ENCODE data around the gene ETV6.

The ETV6 gene

DNA sequence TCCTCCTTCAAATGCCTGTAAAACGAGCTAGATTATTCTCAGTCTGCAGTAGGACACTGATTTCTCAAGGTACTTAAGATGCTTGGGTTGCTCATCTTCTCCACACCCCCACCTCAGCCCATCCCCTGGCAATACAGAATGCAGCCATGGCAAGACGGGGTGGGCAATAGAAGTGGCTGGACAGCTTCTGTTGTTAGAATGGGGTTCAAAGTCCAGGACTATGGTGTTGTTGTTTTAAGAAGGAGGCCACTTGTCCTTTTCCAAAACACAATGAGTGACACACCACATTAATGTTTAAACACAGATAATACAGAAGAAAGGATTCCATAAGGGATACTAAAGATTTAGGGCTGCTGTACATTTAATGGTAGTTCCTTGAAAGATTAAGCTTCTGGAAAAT, 232.4 kb downstream of the ETV6 start:
- FAIRE-seq (no peak), DNase-seq (ENCODE audit: insufficient read length) (no peak)
- TF ChIP-seq POLR2AphosphoS5 (IDR thresholded peaks at IDR 0.05; ENCODE audit: low read depth, low read length) (no peak), TAF1 (IDR thresholded peaks at IDR 0.05; ENCODE audit: borderline replicate concordance, low read depth, low read length) (no peak), POLR2A (IDR thresholded peaks at IDR 0.05; ENCODE audit: low read depth, low read length) (no peak)

DNA sequence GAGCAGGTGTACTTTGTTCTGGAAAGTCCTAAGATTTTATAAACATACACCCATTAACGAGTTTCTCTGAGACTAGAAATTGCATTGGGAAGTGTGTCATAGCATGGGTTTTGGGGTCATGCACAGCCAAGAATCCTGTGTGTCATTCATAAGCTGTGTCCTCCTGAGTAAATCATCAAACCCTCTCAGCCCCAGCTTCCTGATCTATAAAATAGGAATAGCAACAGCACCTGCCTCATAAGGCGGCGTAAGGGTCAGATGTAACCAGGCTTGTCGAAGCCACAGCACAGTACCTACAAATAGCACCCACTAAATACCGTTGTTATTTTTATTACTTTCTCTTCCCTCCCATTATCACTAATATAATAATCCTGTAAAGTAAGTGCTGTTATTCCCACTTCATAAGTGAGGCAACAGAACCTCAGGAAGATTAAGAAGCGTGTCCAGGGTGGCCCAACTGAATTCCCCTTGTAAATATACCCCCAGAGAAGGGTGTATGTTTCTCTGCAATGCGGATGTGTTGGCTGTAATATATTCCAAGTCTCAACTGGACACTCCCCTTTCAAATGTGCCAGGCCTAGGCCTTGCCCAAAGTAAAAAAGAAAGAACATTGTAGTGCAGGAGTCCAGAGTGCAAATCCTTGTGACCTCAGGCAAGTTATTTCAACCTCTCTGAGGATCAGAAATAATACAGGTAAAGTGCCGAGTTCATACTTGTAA, 233.0 kb downstream of the ETV6 start:
- DNase-seq (ENCODE audit: insufficient read length), result no peak
- FAIRE-seq, result no peak
- no peak for TF ChIP-seq POLR2AphosphoS5 (IDR thresholded peaks at IDR 0.05; ENCODE audit: low read depth, low read length)
- TF ChIP-seq POLR2A (IDR thresholded peaks at IDR 0.05; ENCODE audit: low read depth, low read length), result no peak
- no peak for TF ChIP-seq TAF1 (IDR thresholded peaks at IDR 0.05; ENCODE audit: borderline replicate concordance, low read depth, low read length)

DNA sequence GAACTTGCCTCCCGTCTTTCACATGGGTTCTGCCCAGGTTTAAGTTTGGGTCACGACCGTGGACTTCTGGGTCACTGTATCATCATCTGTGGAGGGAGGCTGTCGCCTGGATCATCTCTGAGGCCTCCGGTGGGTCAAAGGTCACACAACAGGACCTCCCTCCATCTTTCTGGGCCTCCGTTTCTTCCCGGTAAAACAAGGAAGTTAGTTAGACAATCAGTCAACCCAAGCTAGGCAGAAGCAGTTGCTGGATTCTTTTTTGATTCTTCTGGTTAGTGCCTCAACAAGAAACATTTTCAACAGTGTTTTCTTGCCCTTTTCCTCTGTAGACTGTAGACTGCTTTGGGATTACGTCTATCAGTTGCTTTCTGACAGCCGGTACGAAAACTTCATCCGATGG, 234.6 kb downstream of the ETV6 start:
- FAIRE-seq (peak; percentile 21), DNase-seq (ENCODE audit: insufficient read length) (no peak)
- TF ChIP-seq POLR2A (IDR thresholded peaks at IDR 0.05; ENCODE audit: low read depth, low read length), result no peak
- no peak for TF ChIP-seq POLR2AphosphoS5 (IDR thresholded peaks at IDR 0.05; ENCODE audit: low read depth, low read length)
- no peak for TF ChIP-seq TAF1 (IDR thresholded peaks at IDR 0.05; ENCODE audit: borderline replicate concordance, low read depth, low read length)

DNA sequence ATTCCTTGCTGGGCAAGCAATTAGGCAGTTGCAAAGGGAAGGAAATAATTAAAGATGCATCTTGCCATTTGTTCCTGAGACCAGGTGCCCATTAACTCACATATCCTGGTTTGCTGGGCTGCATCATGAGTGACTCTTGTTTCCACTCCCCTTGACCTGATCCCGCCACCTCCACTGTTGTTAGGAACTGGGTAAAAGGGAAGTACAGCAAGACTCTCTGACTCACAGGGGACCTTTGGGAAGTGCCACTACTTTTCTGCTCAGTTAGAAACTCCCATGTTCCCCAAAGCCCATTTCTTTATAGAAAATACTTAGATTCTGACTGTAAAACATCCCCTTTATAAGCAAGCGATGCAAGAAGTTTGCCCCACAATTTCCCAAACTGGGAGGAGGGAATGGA, 235.2 kb downstream of the ETV6 start:
- TF ChIP-seq POLR2A (IDR thresholded peaks at IDR 0.05; ENCODE audit: low read depth, low read length) (no peak), POLR2AphosphoS5 (IDR thresholded peaks at IDR 0.05; ENCODE audit: low read depth, low read length) (no peak), TAF1 (IDR thresholded peaks at IDR 0.05; ENCODE audit: borderline replicate concordance, low read depth, low read length) (no peak)

DNA sequence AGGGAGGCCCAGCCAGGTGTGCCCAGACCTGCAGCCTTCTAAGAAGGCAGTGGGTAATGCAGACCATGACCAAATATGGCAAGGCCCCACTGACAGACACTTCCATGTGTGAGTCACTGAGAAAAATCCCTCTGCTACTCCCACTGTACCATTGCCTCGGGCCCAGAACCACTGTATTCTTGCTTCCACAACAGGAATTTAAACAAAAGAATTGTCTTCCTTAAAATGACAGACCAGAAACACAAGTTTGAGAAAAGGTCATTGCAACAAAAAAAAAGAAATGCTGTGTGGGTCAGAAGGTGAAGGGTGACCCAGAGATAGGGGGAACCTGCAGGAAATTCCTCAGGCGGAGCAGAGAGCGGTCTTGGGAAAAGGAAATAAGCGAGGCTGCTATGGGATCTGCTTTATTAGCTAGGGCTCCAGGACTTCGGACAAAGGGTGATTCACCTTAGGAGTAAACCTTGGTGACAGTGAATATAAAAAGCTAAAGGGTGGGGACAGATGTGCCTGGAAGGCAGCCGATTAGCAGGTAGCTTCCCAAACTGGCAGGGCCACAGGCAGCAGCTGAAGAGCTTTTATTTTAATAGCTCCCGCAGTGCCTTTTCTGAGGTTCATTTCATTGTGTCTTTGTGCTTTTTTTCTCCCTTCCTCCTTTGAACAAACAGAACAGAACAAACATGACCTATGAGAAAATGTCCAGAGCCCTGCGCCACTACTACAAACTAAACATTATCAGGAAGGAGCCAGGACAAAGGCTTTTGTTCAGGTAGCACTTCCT, 236.0 kb downstream of the ETV6 start:
- no peak for TF ChIP-seq POLR2AphosphoS5 (IDR thresholded peaks at IDR 0.05; ENCODE audit: low read depth, low read length)
- no peak for TF ChIP-seq POLR2A (IDR thresholded peaks at IDR 0.05; ENCODE audit: low read depth, low read length)
- TF ChIP-seq TAF1 (IDR thresholded peaks at IDR 0.05; ENCODE audit: borderline replicate concordance, low read depth, low read length), result no peak
- no peak for DNase-seq (ENCODE audit: insufficient read length)
- no peak for FAIRE-seq

More for the DNA sequence above, 235.2 kb downstream of the ETV6 start:
- FAIRE-seq, result no peak
- no peak for DNase-seq (ENCODE audit: insufficient read length)

DNA sequence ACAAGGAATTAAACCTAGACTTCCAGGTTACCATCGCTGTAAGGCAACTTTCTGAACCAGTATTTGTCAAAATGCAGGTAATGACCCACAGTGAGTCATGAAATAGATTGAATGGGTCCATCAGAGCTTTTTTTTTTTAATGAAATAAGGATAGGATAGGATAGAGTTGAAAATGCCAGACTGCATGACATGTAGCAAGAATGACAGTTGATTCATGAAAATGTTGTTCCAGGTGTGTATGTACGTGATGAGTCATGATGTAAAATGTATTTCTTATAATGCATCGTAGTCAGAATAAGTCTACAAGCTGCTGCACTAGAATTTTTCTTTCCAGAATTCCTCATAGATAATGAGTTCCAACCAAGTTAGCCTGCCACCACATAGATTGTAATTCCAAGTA, 236.9 kb downstream of the ETV6 start:
- no peak for FAIRE-seq
- no peak for DNase-seq (ENCODE audit: insufficient read length)
- TF ChIP-seq TAF1 (IDR thresholded peaks at IDR 0.05; ENCODE audit: borderline replicate concordance, low read depth, low read length) (no peak), POLR2A (IDR thresholded peaks at IDR 0.05; ENCODE audit: low read depth, low read length) (no peak), POLR2AphosphoS5 (IDR thresholded peaks at IDR 0.05; ENCODE audit: low read depth, low read length) (no peak)

DNA sequence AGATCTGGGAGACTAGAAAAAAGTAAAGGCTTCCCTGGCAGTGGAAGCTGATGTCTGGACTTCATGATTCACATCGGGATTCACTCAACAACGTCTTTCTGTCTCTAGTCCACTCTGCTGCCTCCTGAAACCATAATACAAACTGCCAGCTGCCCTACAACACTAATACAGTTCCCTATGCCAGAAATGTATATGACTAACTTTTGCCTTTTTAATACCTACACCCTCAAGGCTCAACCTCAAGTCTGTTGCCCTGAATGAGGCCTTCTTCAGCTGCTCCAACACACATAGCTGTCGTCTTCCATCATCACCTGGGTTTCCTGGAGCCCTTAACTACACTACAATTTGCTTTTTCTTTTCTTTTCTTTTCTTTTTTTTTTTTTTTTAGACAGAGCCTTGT, 238.6 kb downstream of the ETV6 start:
- no peak for FAIRE-seq
- TF ChIP-seq POLR2AphosphoS5 (IDR thresholded peaks at IDR 0.05; ENCODE audit: low read depth, low read length) (no peak), TAF1 (IDR thresholded peaks at IDR 0.05; ENCODE audit: borderline replicate concordance, low read depth, low read length) (no peak), POLR2A (IDR thresholded peaks at IDR 0.05; ENCODE audit: low read depth, low read length) (no peak)

DNA sequence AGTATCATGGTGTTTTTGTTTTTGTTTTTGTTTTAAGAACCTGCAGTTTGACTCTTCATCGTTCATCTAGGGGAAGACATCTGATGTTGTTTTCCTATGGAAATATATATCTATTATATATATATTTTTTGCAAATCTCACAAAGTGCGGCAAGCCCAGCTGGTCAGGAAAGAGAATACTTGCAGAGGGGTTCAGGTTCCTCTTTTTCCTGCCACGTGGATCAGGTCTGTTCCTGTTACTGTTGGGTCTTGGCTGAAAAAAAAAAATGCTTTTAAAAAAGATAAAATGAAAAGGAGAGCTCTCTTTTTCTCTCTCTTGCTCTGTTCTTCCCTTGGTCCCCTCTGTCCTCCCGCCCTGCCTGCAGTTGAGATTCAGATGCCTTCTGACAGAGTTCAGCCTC, 241.9 kb downstream of the ETV6 start:
- no peak for FAIRE-seq
- TF ChIP-seq POLR2AphosphoS5 (IDR thresholded peaks at IDR 0.05; ENCODE audit: low read depth, low read length), result no peak
- no peak for TF ChIP-seq POLR2A (IDR thresholded peaks at IDR 0.05; ENCODE audit: low read depth, low read length)
- no peak for TF ChIP-seq TAF1 (IDR thresholded peaks at IDR 0.05; ENCODE audit: borderline replicate concordance, low read depth, low read length)
- no peak for DNase-seq (ENCODE audit: insufficient read length)

More for the DNA sequence above, 238.6 kb downstream of the ETV6 start:
- DNase-seq (ENCODE audit: insufficient read length), result no peak

DNA sequence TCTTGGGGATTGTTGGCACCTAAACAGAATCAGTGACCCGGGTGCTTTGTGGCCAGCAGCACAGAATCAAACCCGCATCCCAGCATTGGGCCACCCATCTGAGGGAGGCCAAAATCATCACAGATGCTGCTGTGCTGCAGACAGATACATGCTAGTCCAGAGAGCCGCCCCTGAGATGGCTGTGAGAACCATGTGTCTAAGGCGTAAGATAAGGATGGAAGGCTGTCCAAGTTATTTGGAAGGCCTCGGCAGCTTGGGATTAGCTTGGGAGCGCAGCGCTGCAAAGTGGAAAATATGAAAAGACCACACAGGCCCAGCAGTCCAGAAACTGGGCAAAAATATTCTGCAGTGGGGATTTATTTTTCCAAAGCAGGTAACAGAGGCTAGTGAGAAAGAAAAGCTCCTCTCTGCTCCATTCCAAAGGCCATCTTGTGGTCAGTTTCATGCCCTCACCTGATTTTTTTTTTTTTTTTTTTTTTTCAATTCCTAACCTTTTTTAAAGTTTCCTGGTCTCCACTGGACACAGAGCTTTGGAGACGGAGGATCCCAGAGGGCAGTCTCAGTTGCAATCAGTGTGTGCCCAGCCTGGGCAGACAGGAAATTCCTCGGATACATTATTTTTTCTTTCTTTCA, 242.4 kb downstream of the ETV6 start:
- FAIRE-seq, result no peak
- TF ChIP-seq TAF1 (IDR thresholded peaks at IDR 0.05; ENCODE audit: borderline replicate concordance, low read depth, low read length) (no peak), POLR2A (IDR thresholded peaks at IDR 0.05; ENCODE audit: low read depth, low read length) (no peak), POLR2AphosphoS5 (IDR thresholded peaks at IDR 0.05; ENCODE audit: low read depth, low read length) (no peak)

DNA sequence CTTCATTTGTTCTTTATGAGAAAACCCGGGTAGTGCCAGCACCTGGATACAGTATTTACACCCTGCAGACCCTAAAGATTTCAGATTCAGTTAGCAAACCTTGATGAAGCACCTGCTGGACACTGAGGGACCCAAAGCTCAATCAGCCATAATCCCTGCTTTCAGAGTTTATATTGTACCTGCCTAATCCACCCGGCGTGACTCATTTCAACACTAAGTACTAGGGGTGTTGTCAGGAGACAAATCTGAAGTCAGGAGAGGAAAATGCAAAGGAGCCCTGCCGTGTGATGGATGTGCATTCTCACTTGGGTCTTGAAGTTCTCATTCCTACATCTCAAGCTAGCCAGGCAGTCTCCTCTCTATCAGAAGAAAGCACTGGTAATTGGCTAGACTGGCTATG, 244.5 kb downstream of the ETV6 start:
- FAIRE-seq (no peak), DNase-seq (ENCODE audit: insufficient read length) (no peak)

More for the DNA sequence above, 242.4 kb downstream of the ETV6 start:
- DNase-seq (ENCODE audit: insufficient read length), result no peak

DNA sequence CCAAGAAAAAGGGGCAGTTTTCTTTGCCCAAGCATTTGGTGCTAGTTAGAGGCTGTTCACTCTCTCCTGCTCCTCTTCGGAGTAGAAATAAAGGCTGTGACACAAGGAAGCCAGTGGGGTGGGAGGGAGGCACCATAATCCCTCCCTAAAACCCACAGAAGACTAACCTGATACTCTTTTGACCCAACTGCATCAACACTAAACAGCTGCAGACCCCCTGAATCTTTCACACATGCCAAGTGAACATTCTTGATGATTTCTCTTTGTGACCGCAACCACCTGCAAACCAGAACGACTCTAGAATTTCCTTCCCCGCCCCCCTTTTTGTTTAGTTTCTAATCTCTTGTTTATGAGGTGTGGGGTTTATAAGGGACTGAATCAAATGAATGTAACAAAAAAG, 245.4 kb downstream of the ETV6 start:
- DNase-seq (ENCODE audit: insufficient read length) (no peak), FAIRE-seq (no peak)
- no peak for TF ChIP-seq POLR2A (IDR thresholded peaks at IDR 0.05; ENCODE audit: low read depth, low read length)
- TF ChIP-seq POLR2AphosphoS5 (IDR thresholded peaks at IDR 0.05; ENCODE audit: low read depth, low read length), result no peak
- TF ChIP-seq TAF1 (IDR thresholded peaks at IDR 0.05; ENCODE audit: borderline replicate concordance, low read depth, low read length), result no peak

More for the DNA sequence above, 244.5 kb downstream of the ETV6 start:
- TF ChIP-seq POLR2A (IDR thresholded peaks at IDR 0.05; ENCODE audit: low read depth, low read length), result no peak
- no peak for TF ChIP-seq TAF1 (IDR thresholded peaks at IDR 0.05; ENCODE audit: borderline replicate concordance, low read depth, low read length)

Data from GM12892 (cell line).